Ascending aorta (tissue), 2 donors: ENCODE measurements around the gene ARFGEF2. TPM values are rescaled to one million over a fixed set of nuclear protein-coding genes. Genes with fewer than 3 reads are reported as not detected.
"Not testable (repeated sequence)": the region's sequence is repeated elsewhere in the genome, so short reads cannot be mapped to it uniquely, and the experiment has no call there.

ENCODE experiments used
- DNase-seq, 2 donors: peaks; one replicate each; pipeline ENCODE4 v3.0.0-alpha.2; 2019; ENCODE audit warnings: low spot score in 2 of 2
- H3K27ac ChIP-seq, 2 donors: fragments of 200-600 bp; sonication (generic); one replicate each; pipeline ENCODE4 v1.5.1; 2016 to 2017; ENCODE audit warnings: mild to moderate bottlenecking in 1 of 2
- H3K27me3 ChIP-seq: fragments of 200-600 bp; sonication (generic); one replicate; pipeline ENCODE4 v1.5.1; 2017
- H3K36me3 ChIP-seq, 2 donors: fragments of 200-600 bp; sonication (generic); one replicate each; pipeline ENCODE4 v1.5.1; 2016
- H3K4me1 ChIP-seq, 2 donors: fragments of 200-600 bp; sonication (generic); one replicate each; pipeline ENCODE4 v1.5.1; 2016 to 2017; ENCODE audit warnings: mild to moderate bottlenecking in 1 of 2
- H3K4me3 ChIP-seq, 2 donors: fragments of 200-600 bp; sonication (generic); one replicate each; pipeline ENCODE4 v1.5.1; 2016 to 2017; ENCODE audit warnings: mild to moderate bottlenecking in 1 of 2
- H3K9me3 ChIP-seq, 2 donors: fragments of 200-600 bp; sonication (generic); one replicate each; pipeline ENCODE4 v1.5.1; 2016
- CTCF ChIP-seq, 3 experiments: fragments of 200-600 bp in 2 of 3; fragments of 450-650 bp in 1 of 3; sonication (generic) in 2 of 3; IDR thresholded peaks; one replicate each; pipeline ENCODE4 v1.5.1; 2016 to 2019; ENCODE audit warnings: antibody characterized with exemption in 3 of 3, mild to moderate bottlenecking in 1 of 3, moderate library complexity in 1 of 3
- intact Hi-C: fragments of 100-400 bp; cut with DNase I; formaldehyde crosslinking; loops from one replicate; pipeline ENCODE4 v1.15.1; 2023
- total RNA-seq: library from RNA; depleted of rRNA; stranded (reverse); fragments of >200 nt; gene quantifications from one replicate; pipeline ENCODE4 v1.1.0, GENCODE V29; 2016

ARFGEF2 gene
- total RNA-seq, 1 donor from 2014 or later = 7.9 TPM

GRCh38 chr20:49063279-49063678, 141.8 kb downstream of the ARFGEF2 start:
- intact Hi-C loops = no loop called here
- no peak for TF ChIP-seq CTCF (IDR thresholded peaks at IDR 0.05)
- no peak for DNase-seq
- H3K27ac ChIP-seq = no peak overlapping the region
- no peak overlapping the region for H3K4me3 ChIP-seq
- no peaks in the 10 kb centered on the region for H3K4me1 ChIP-seq
- no peaks in the 10 kb centered on the region for H3K27me3 ChIP-seq
- H3K36me3 ChIP-seq = peaks cover 45 to 65% of the 10 kb centered on the region in 2 donors
- no peaks in the 10 kb centered on the region for H3K9me3 ChIP-seq

- Histone ChIP-seq H3K36me3 (peaks cover 56 to 89% of the 10 kb centered on the region in 2 donors), H3K4me1 (no peaks in the 10 kb centered on the region), H3K27ac (no peak overlapping the region), H3K27me3 (no peaks in the 10 kb centered on the region), H3K4me3 (no peak overlapping the region), H3K9me3 (no peaks in the 10 kb centered on the region)
- no peak for DNase-seq
- TF ChIP-seq CTCF (IDR thresholded peaks at IDR 0.05) = no peak
- intact Hi-C loops = no loop called here
Measured at GRCh38 chr20:49074521-49074920, 153.0 kb downstream of the ARFGEF2 start.

GRCh38 chr20:49078310-49078709, 156.8 kb downstream of the ARFGEF2 start:
- no peak for TF ChIP-seq CTCF (IDR thresholded peaks at IDR 0.05)
- H3K36me3 ChIP-seq = peaks cover 62 to 78% of the 10 kb centered on the region in 2 donors
- intact Hi-C loops = no loop called here

GRCh38 chr20:49082295-49082694, 160.8 kb downstream of the ARFGEF2 start:
- H3K9me3 ChIP-seq, H3K4me3 ChIP-seq, intact Hi-C loops, H3K4me1 ChIP-seq, H3K27me3 ChIP-seq, H3K27ac ChIP-seq, DNase-seq: not testable (repeated sequence)
- H3K36me3 ChIP-seq = peaks cover 56 to 76% of the 10 kb centered on the region in 2 donors

More at GRCh38 chr20:49078310-49078709, 156.8 kb downstream of the ARFGEF2 start:
- Histone ChIP-seq H3K4me3 (no peak overlapping the region), H3K27me3 (no peaks in the 10 kb centered on the region), H3K27ac (no peak overlapping the region), H3K4me1 (no peaks in the 10 kb centered on the region), H3K9me3 (no peaks in the 10 kb centered on the region)
- DNase-seq = no peak

Other genes starting within 250 kb of the ARFGEF2 start
- gene PREX1, start 93.7 kb upstream of the ARFGEF2 start, total RNA-seq = 75.4 TPM
- 13.6 TPM for gene CSE1L, start 124.6 kb downstream of the ARFGEF2 start, total RNA-seq